ENCODE data around the gene HOXA13.
A peak's percentile ranks its signal among the peaks of the same experiment; 100 is the strongest.

Gene HOXA13

DNA sequence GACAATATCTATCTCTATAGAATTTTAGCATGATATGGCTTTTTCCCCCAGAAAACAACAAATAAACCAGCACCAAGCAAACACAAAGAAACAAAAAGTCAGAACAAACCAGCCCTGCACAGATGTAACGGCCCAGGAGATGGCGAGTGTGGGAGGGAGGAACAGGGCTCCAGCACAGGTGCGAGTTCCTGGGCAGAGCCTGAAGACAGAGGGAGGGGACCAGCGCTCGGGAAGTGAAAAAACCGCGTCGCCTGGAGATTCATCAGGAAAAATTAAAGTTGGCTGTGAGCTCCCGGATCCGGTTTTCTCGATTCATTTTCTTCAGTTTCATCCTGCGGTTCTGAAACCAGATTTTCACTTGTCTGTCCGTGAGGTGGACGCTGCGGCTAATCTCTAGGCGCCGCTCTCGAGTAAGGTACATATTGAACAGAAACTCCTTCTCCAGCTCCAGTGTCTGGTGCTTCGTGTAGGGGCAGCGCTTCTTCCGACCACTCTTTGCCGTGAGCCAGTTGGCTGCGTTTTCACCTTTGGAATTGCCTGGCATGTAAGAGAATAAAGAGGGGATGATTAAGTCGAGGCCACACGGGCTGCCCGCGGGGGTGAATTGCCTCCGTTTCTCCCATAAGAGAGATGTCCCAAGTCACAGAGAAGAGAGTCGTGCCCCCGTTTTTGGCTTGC, 28.1 kb downstream of the HOXA13 start:
- no peak for DNase-seq

DNA sequence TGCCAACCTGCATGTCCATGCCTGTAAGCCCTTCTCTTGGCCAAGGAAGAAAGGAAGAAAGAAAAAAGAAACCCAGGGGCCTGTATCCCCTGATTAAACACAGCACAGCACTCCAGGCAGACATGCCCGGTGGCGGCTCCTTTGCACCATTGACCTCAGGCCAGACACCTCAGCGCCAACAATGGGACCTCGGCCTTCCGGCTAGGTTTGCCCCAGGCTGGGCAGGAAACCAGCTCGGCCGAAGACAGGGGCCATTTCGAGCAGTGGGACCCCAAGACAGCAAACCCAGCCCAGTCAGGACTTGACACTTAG, 28.6 kb downstream of the HOXA13 start:
- DNase-seq = no peak

DNA sequence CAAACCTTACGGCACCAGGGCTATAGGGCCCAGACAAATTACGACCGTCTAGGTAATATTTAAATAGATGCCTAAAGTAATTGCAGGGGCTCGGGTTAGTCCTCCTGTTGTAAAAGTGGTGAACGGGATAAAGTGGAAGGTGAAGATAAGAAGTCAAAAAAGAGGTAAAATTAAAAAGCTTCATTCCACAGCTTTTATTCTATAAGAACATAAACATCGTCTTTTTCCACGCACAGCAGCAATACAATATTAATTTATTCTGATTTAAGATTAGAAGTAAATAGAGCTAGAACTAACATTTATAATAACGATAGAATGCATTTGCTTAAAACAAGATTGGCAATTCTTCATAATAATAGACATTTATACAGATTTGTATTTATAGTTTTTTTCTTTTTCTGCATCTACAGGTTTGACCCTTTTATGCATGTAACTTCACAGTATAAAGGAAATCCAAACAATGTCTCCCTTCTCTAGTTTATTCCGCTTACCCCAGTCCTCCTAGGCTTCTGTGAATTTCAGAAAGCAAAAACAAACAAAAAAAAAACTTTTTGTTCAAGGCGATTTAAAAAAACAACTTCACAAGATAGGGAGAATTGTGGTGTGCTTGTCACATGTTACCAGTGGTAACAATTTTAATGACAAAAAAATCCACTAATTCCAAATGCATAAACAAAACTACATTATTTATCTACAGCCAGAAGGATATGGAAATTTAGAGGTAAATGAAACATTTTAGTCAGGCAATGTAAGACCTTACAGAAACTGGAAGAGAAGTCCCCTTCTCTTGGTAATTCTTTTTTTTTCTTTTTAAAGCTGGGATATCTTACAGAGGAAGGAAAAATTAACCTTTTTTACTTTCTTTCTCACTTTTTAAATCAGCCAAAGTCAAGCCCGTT, 29.2 kb downstream of the HOXA13 start:
- no peak for DNase-seq

DNA sequence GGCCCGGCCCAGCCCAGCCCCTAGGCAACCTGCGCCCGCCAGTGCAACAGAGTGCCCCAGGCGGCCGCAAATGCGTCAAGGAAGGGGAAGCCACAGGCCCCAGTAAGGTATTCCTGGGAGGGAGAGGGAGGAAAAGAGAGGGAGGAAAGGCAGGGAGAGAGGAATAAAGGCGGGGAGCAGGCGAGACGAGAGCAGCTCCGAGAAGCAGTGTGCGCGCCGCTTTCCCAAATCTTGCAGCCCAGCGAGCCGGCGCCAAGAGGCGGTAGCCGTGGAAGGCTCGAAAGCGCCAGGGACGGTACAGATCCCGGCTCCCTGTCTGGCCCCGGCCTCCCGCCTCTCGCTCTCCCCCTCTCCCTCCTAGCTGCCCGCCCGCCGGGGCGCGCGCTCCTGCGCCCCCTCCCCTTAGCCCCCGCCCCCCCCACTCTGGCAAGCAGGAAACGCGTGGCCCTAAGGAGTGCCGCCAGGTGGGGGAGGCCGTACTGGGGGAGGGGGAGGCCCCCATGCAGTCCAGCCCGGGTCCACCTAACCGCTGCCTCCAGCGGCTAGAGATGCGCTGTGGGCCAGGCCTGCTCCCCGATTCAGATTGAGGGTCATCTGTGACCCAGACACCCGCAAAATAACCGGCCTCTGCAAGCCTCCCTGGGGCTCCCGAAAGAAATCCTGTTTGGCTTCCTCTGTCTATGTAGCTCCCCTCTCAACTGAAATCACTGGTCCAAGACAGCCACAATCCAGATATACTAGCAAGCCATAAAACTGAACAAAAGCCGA, 30.0 kb downstream of the HOXA13 start:
- DNase-seq = no peak

DNA sequence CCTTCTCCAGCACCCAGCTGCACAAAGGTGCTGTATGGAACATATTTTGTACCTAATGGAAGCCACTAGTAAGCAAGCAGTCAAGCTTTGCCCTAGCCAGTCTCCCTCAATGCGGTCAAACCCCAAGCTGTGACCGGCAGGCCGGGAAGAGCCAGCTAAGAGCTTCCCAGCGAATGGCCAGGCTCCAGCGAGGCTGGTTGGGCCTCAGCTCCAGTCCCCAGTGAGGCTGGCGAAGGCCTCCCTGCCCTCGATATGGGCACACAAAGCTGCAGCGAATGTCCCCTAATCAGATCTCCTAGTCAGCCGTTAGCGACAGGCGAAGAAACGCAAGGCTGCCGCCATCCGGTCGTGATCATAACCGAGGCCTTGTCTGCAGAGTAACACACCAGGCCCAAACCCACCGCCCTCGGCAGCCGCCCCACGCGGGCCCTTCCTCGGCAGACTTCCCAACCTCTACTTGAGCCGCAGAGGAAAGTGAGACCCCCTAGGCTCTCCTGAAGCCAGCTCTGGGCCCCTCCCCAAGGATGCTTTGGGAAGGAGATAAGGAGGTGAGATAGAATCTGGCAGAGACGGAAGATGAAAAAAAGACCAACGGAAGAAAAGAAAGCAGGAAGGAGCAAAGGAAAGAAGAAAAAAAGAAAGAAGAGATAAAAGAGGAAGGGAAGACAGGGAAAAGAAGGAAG, 31.5 kb downstream of the HOXA13 start:
- DNase-seq = no peak

DNA sequence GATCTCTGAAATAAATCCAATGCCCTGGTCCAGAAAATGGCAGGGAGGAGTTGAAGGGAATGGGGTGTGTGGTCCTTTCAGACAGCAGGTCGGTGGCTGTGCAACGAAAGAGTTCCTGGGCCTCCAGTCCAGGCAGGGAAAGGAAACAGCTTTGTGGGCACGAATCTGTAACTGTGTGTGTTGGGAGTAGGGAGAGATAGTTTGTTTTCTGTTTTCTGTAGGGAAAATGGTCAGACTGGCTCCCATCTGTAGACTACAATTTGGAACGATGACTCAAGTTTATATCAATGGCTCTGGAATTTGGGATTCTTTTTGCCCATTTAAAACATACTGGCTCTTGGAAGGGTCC, 32.0 kb downstream of the HOXA13 start:
- no peak for DNase-seq

DNA sequence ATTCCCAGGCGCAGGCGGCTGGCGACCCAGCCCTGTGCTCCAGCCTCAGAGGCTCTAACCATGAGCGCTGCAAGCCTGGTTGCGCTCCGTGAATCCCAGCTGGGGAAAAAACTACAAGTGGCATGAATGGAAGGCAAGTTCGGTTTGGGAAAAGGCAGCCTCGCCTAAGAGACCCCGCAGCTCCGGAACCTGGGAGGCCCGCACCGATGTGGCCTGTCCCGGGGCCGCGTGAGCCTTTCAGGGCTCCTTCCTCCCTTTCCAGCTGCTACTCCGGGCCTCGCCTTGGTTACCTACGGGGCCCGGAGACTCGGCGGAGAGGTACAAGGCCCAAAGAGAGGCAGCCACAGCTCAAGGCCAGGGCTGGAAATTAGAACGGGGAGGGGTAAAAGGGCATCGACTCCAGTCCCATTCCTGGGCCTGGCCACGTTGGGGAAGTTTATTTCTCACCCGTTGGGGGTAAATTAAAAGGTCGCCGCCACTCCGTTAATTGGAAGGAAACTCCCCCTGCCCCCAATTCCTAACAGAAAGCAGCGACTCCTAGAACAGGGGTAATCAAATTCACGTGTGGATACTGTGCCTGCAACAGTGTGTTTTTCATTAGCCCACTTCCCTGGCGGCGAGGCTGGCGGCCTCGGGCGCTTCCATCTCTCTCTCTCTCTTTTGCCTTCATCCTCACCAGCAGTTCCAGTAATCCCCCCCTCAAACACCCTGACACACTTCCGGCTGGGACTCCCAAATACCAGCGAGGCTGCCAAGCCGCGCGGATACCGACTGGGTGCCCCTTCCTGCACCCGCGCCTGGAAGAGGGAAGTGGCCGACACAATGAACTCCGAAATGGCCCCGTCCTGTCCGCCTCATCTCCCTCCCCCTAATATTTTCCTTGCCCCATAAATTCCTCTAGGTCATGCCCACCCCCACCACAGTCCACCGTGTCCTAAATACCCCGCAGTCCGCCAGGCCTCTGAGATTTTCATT, 33.1 kb downstream of the HOXA13 start:
- DNase-seq = no peak

DNA sequence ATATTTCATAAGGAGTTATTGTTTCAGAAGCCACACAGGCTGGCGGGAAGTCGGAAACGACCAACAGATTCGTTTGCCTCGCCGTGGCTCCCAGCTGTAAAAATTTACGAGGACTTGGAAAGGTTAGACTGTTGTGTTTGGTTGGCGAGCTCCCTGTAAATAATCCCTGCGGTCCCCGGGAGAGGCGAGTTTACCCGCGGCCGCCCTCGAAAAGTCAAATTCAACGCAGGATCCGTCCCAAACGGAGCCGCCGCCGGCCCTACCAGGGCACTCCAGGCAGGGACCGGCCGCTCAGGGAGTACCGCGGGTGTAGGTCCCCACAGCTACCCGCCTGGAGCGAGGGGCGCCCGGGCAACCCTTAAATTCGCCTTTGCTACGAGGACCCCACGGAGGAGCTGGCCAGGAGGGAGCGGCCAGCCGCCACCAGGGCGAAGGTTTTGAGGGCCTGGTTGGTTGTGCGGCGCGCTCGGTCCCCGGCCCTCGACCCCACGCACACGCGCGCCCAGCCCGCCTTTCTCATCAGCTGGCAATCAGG, 33.8 kb downstream of the HOXA13 start:
- no peak for DNase-seq

DNA sequence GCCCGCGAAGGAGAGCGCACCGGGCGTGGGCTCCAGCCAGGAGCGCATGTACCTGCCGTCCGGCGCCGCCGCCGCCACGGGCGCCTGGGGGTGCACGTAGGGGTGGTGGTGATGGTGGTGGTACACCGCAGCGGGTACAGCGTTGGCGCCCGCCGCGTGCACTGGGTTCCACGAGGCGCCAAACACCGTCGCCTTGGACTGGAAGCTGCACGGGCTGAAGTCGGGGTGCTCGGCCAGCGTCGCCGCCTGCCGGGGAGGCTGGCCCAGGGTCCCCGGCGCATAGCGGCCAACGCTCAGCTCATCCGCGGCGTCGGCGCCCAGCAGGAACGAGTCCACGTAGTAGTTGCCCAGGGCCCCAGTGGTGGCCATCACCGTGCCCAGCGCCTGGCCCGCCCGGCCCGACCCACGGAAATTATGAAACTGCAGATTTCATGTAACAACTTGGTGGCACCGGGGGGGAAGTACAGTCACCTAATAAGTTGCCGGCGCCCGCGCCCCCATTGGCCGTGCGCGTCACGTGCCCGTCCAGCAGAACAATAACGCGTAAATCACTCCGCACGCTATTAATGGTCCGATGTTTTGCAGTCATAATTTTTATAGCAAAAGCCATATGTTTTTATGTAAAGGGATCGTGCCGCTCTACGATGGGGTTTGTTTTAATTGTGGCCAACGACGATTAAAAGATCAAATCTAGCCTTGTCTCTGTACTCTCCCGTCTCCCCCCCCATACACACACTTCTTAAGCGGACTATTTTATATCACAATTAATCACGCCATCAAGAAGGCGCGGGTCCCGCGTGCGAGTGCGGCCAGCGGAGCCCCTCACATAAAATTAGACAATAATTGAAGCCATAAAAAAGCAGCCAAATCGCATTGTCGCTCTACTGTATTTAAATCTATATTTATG, 34.5 kb downstream of the HOXA13 start, which contains the start of gene HOXA9:
TSS of gene HOXA9 (minus strand) at position 449 of the 907 bp plus-strand sequence. CDS start at position 369, 80 bp downstream.
- DNase-seq = no peak

DNA sequence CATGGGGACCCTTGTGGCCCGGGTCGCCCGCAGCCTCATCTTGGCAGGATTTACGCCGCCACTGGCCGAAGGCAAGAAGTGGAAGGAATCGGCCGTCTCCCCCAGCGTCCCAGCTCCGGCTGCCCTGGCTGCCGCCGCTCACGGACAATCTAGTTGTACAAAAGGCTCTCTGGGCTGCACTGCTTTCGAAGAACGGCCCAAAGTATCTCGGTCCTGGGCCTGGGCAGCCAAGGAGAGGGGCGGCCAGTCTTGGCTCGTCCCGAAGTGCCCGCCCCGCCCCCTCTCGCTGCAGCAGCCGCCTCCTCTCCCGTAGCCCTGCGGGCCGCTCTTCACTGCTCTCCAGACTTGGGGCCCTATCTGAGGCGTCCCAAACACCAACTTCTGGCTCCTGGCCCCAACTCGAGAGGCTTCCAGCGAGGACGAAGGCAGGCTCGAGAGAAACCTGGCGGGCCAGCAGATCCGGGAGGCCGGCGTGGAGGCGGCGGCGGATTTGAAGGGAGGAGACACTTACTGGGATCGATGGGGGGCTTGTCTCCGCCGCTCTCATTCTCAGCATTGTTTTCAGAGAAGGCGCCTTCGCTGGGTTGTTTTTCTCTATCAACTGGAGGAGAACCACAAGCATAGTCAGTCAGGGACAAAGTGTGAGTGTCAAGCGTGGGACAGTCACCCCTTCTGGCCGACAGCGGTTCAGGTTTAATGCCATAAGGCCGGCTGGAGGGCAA, 35.4 kb downstream of the HOXA13 start:
- no peak for DNase-seq

DNA sequence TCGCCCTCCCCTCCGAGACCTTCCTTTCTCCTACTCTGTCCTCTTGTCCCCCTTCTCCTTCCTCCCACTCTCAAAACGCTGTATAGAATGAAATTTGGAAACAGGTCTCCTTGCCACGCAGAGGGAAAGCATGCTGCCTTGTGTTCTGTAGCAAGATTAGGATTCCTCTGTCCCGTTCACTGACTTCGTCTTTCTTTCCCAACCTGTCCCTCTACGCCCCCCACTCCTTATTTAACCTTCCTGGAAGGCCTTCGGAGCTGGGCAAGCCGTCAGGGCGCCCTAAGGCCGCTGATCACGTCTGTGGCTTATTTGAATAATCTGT, 35.9 kb downstream of the HOXA13 start:
- no peak for DNase-seq

DNA sequence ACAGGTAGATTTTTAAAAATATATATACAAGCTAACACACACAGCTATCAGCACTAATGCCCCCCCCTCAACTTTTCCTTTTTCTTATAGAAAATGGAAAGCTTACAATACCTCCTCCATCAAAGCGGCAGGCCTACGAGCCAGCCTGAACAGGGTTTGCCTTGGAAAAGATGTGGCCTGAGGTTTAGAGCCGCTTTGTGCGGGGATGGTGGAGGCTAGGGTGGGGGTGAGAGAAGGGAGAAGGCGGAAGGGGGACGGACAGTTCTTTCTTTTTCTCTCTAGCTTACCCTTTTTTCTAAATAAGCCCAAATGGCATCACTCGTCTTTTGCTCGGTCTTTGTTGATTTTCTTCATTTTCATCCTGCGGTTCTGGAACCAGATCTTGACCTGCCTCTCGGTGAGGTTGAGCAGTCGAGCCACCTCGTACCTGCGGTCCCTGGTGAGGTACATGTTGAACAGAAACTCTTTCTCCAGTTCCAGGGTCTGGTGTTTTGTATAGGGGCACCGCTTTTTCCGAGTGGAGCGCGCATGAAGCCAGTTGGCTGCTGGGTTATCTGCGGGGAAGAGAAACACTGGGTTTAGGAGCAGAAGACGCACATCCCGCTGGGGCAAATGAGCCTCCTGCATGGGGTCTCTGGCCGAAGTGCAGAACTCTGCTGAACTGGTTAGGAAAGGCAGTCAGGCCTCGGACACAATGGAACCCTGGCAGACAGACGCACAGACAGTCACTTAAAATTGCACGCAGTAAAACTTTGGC, 36.4 kb downstream of the HOXA13 start:
- DNase-seq = no peak

DNA sequence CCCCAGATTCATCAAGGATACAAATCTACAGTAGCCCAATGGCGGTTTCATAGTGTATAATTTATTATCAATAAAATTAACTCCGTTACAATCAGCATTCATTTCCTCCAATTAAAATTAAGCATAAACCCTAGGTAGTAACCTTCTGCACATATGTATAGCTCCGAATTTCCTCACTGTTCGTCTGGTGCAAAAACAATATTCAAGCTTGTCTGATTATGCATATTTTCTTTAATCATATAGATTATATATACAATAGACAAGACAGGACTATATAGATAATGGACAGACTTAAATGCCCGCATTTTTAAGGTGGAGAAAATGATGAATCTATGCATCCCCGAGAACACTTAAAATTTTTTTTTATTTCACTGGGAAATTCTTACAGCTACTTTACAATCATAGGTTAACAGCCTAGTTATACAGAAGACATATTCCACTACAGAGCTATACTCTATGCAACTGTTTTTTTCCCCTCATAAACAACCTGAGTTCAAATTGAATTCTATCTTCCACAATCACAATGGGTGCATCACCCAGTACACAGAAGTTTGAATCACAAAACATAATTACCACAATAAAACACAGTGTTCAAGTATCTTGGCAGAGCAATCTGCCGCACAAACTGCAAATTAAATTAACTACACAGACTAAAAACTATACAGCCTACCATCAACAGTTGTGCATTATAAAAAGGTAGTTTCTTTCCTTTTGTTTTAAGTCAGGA, 37.2 kb downstream of the HOXA13 start:
- DNase-seq = no peak

DNA sequence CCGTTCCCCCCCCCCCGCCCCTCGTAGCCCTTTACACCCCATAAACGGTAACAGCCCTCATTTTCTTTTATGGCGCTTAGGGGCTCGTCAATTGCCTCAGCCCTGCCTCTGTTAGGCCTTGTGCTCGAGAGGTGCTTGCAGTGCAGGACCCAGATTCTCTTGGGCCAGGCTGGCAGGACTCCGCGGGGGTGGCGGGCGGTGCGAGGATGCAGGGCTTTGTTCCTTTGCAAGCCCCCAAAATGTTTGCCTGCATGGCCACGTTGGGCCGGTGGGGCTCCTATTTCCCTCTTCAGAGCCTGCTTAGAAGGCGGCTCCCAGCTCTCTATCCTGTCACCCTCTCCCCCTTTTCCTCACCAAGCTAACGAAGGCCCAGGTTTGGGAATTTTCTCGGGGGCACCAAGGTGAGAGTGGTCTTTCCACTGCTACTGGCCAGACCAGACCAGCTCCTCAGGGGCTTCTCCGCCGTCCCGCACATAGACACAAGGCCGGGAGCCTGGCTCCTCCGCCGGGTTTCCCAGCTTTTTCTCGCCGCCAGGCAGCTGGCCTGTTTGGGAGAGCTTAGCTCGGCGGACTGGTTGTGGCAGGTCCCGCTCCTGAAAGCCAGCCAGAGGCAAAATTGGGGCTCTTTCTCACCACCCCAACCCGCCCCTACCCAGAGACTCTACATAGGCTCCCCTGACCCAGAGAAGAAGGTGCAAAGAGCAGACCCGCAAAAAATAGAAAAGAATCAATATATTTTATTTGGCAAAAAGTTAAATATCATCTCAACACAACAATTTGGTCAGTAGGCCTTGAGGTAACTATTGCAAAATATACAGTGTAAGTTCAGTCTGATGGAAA, 38.0 kb downstream of the HOXA13 start:
- DNase-seq = no peak

DNA sequence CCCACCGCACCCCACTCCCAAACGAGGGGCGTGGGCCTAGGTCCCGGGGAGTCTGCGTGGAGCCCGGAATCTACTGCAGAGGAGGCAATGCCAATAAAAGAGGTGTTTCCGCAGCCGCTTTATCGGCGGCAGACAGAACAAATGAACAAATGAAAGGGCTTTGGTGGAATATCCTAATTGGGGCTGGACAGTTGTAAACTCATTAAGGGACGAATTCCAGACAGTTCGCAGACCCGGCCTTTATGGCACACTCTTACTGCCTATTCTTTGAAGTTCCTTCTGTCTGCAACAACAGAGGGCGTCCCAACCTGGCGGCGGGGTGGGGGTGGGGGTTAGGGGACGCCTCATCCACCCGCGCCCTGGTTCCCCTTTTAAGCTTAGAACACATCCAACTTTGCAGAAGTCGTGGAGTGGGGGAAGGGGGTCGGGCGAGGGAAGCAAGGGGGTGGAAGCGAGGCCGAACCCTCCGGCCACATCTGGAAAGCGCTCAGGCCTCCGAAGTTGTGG, 38.6 kb downstream of the HOXA13 start:
- DNase-seq = peak in 1 of 58 donors; percentile 18

Data from anterior cingulate cortex (tissue), 58 donors.